ENCODE results near the gene MORC2.

Gene MORC2

GRCh38 chr22:30887861-30888260, 80.7 kb downstream of the MORC2 start:
- TF ChIP-seq CTCF (IDR thresholded peaks at IDR 0.05; ENCODE audit: control insufficient read depth, insufficient read depth, low read depth, low read length, missing control alignments): no peak
- H3K4me3 ChIP-seq (ENCODE audit: control insufficient read depth, low read depth, low read length): no peak overlapping the region
- no peak for DNase-seq (ENCODE audit: low read depth)

- TF ChIP-seq CTCF (IDR thresholded peaks at IDR 0.05; ENCODE audit: control insufficient read depth, insufficient read depth, low read depth, low read length, missing control alignments): no peak
- DNase-seq (ENCODE audit: low read depth): no peak
These were observed 81.1 kb downstream of the MORC2 start for GRCh38 chr22:30887453-30887852.

GRCh38 chr22:30885591-30885990, 83.0 kb downstream of the MORC2 start:
- no peak overlapping the region for H3K4me3 ChIP-seq (ENCODE audit: control insufficient read depth, low read depth, low read length)
- DNase-seq (ENCODE audit: low read depth): no peak
- no peak for TF ChIP-seq CTCF (IDR thresholded peaks at IDR 0.05; ENCODE audit: control insufficient read depth, insufficient read depth, low read depth, low read length, missing control alignments)

More at GRCh38 chr22:30887453-30887852, 81.1 kb downstream of the MORC2 start:
- H3K4me3 ChIP-seq (ENCODE audit: control insufficient read depth, low read depth, low read length): no peak overlapping the region

GRCh38 chr22:30885001-30885366, 83.6 kb downstream of the MORC2 start:
- no peak for DNase-seq (ENCODE audit: low read depth)
- TF ChIP-seq CTCF (IDR thresholded peaks at IDR 0.05; ENCODE audit: control insufficient read depth, insufficient read depth, low read depth, low read length, missing control alignments): no peak
- no peak overlapping the region for H3K4me3 ChIP-seq (ENCODE audit: control insufficient read depth, low read depth, low read length)

- TF ChIP-seq CTCF (IDR thresholded peaks at IDR 0.05; ENCODE audit: control insufficient read depth, insufficient read depth, low read depth, low read length, missing control alignments): no peak
- H3K4me3 ChIP-seq (ENCODE audit: control insufficient read depth, low read depth, low read length): no peak overlapping the region
- no peak for DNase-seq (ENCODE audit: low read depth)
These were observed 84.2 kb downstream of the MORC2 start for GRCh38 chr22:30884211-30885000.

GRCh38 chr22:30883586-30884145, 84.9 kb downstream of the MORC2 start:
- no peak for TF ChIP-seq CTCF (IDR thresholded peaks at IDR 0.05; ENCODE audit: control insufficient read depth, insufficient read depth, low read depth, low read length, missing control alignments)

More at GRCh38 chr22:30883586-30884145, 84.9 kb downstream of the MORC2 start:
- no peak overlapping the region for H3K4me3 ChIP-seq (ENCODE audit: control insufficient read depth, low read depth, low read length)
- no peak for DNase-seq (ENCODE audit: low read depth)
